ENCODE results near the gene TNPO3.
A peak's percentile ranks its signal among the peaks of the same experiment; 100 is the strongest.

Gene TNPO3

GRCh38 chr7:128940494-128941322 is 114.2 kb downstream of the TNPO3 start:
- peak in 15 of 58 donors; percentile 12 to 42 (median 29) for DNase-seq

GRCh38 chr7:128939861-128940410 is 115.0 kb downstream of the TNPO3 start:
- no peak for DNase-seq

- DNase-seq = peak in 2 of 58 donors; percentile 10 to 21
These were observed 115.6 kb downstream of the TNPO3 start for GRCh38 chr7:128939075-128939860.

DNA sequence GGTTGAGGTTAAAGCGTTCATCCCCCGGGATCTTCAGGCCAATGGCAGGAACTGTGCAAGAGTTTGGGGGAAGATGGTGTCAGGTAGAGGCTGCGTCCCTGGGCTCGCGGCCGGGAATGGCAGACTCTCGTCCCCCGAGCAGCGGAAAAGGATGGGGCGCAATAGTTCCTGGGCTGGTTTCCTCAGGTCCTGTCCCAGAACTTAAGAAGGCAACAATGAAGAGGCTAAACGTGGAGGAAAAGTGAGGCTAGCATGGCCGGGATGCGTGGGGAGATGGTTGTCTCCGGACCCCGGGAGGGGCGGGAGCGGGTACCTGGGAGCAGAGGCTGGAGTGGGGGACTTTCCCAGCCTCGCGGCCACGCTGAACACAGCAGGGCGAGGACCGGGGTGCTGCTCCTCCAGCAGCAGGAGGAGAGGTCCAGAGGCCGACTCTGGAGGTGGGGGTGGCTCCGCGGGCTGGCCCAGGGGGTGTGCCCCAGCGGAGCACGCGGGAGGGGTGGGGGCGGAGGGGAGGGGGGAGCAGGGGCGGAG is 116.3 kb downstream of the TNPO3 start:
- no peak for DNase-seq

GRCh38 chr7:128937647-128938543 is 117.0 kb downstream of the TNPO3 start, which contains the start of gene IRF5:
IRF5 (plus strand) TSS chr7:128937927; CDS start chr7:128942082, 4,155 bp downstream.
- peak in 5 of 58 donors; percentile 13 to 25 (median 18) for DNase-seq

GRCh38 chr7:128937271-128937646 is 117.7 kb downstream of the TNPO3 start:
- DNase-seq = no peak

GRCh38 chr7:128936798-128937197 is 118.1 kb downstream of the TNPO3 start:
- DNase-seq = no peak

- DNase-seq = no peak
These were observed 119.6 kb downstream of the TNPO3 start for GRCh38 chr7:128935342-128935730.

GRCh38 chr7:128934361-128935341 is 120.3 kb downstream of the TNPO3 start:
- DNase-seq = no peak

DNA sequence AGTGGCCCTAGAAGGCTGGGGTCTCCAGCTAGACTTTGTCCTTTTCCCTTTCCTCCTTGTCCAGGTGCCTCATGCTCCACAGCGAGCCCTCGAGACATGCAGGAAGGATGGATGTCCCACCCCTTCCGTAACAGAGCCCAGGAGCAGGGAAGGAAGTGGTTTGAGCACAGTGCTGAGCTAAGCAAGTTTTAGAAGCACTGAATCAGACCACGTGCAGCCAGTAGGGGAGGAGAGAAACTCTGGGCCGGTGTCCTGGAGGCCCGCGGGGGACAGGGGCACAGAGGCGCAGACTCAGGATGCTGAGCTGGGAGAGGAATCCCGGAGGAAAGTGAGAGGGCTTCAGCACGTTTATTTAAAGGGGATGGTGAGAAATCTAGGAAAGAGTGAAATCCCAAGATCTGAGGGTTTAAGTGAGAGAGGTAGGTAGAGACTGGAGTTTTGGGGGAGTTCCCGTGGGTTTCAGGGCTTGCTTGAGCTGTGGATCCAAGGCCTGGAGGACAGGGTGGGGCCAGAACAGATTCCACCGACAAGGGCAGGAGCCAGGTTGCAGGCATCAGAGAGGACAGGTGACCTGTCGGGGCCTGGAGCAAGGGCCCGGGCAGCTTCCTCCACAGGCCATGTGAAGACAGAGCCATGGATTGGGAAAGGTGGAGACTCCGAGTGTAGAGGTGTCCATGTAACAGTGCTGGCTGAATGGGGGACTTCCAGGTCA is 121.6 kb downstream of the TNPO3 start:
- DNase-seq = peak in 12 of 58 donors; percentile 12 to 49 (median 30)

DNA sequence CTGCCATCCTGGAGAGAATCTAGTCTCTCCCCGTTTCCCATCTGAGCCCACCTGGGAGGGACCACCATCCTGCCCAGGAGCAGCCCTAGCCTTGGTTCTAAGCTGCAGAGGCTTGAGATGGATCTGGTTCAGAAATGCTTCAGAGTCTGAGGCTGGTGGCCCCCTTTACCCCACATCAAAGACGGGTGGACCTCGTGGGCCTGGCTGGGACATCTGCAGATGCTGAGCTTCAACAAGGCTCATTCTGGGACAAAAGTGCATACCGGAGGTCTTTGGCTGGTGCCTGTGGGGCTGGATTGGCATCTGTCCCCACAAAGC is 122.1 kb downstream of the TNPO3 start:
- DNase-seq = no peak

- DNase-seq = no peak
These were observed 122.7 kb downstream of the TNPO3 start for GRCh38 chr7:128931965-128932861.

GRCh38 chr7:128931190-128931798 is 123.6 kb downstream of the TNPO3 start:
- no peak for DNase-seq

DNA sequence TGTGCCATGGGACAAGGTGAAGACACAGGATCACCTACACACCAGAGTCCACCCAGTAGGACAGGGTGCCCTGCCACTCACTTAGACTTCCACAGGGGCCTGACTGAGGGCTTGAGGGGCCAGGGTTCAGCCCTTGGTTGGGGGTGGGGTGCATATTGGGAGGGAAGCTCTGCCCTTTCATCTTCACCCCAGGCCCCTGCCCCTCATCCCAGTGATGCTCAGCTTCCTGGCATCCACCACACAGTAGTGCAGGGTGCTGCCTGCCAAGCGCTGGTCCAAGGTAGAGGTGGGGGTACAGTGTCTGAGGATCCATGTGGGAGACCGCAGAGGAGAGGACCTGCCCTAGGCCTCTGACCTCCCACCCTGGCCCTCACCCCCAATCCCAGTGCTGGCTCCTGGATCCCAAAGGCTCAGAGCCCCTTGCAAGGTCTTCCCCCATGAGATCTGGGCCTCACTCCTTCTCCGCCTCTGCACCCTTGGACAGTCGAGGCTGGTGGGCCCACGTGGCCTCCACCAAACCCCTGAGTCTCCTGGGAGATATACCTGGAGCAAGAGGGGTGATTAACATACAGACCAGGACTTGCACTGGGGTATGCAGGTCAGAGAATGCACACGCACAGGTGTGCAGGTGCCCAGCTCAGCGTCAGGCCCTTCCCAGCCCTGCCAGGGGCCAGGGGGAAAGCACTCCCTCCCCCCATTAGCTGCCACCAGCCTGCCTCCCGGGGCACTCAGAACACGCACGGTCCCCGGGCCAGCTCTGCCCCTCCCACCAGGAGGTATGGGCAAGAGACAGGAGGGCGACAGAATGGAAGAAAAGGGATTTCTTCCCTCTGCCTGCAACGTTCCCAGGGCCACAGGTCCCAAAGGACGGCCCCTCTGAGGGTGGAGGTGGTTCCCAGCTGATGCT is 125.8 kb downstream of the TNPO3 start:
- no peak for DNase-seq

GRCh38 chr7:128928159-128928813 is 126.6 kb downstream of the TNPO3 start:
- DNase-seq = no peak
